ENCODE measurements around the gene NR1D1.

Gene NR1D1

GRCh38 chr17:40091691-40092397 lies 8.5 kb downstream of the NR1D1 start:
- no peak overlapping the region for H3K27ac ChIP-seq (ENCODE audit: low read depth, low read length, poor library complexity, severe bottlenecking)
- H3K9ac ChIP-seq (ENCODE audit: low read length) = no peak overlapping the region
- H3K27me3 ChIP-seq (ENCODE audit: insufficient read depth, low read length) = no peaks in the 10 kb centered on the region
- no peaks in the 10 kb centered on the region for H3K9me3 ChIP-seq (ENCODE audit: low read length)
- H3K4me2 ChIP-seq (ENCODE audit: low read length) = no peak overlapping the region
- H3K36me3 ChIP-seq (ENCODE audit: insufficient read depth, low read length) = peaks cover 20% of the 10 kb centered on the region; the same call in 1 of the 2 replicates
- no peaks in the 10 kb centered on the region for H3K9me2 ChIP-seq (ENCODE audit: low read depth, low read length)
- no peak overlapping the region for H2AFZ ChIP-seq (ENCODE audit: low read length)
- H4K20me1 ChIP-seq (ENCODE audit: insufficient read depth, low read length) = no peaks in the 10 kb centered on the region
- no peaks in the 10 kb centered on the region for H3F3A ChIP-seq (ENCODE audit: insufficient read depth, low read length)
- TF ChIP-seq EZH2 (IDR thresholded peaks at IDR 0.05; ENCODE audit: borderline replicate concordance, low read length) (no peak), CTCF (IDR thresholded peaks at IDR 0.05; ENCODE audit: low read length) (no peak)
- H3K4me3 ChIP-seq (ENCODE audit: low read depth, low read length, poor library complexity, severe bottlenecking) = no peak overlapping the region
- no peaks in the 10 kb centered on the region for H3K79me2 ChIP-seq (ENCODE audit: insufficient read depth, low read length)
- H3K4me1 ChIP-seq (ENCODE audit: insufficient read depth, low read length, severe bottlenecking) = peaks cover 15% of the 10 kb centered on the region

GRCh38 chr17:40090237-40091119 lies 9.9 kb downstream of the NR1D1 start:
- H3K27ac ChIP-seq (ENCODE audit: low read depth, low read length, poor library complexity, severe bottlenecking) = no peak overlapping the region
- H3K4me2 ChIP-seq (ENCODE audit: low read length) = no peak overlapping the region
- peaks cover 14% of the 10 kb centered on the region; the same call in 1 of the 2 replicates for H3K36me3 ChIP-seq (ENCODE audit: insufficient read depth, low read length)

More at GRCh38 chr17:40090237-40091119, 9.9 kb downstream of the NR1D1 start:
- Histone ChIP-seq H3K4me1 (ENCODE audit: insufficient read depth, low read length, severe bottlenecking) (peaks cover 1% of the 10 kb centered on the region), H3K9ac (ENCODE audit: low read length) (no peak overlapping the region), H3K27me3 (ENCODE audit: insufficient read depth, low read length) (no peaks in the 10 kb centered on the region), H3F3A (ENCODE audit: insufficient read depth, low read length) (no peaks in the 10 kb centered on the region), H3K9me2 (ENCODE audit: low read depth, low read length) (no peaks in the 10 kb centered on the region), H3K9me3 (ENCODE audit: low read length) (no peaks in the 10 kb centered on the region), H3K79me2 (ENCODE audit: insufficient read depth, low read length) (no peaks in the 10 kb centered on the region), H3K4me3 (ENCODE audit: low read depth, low read length, poor library complexity, severe bottlenecking) (no peak overlapping the region), H2AFZ (ENCODE audit: low read length) (no peak overlapping the region), H4K20me1 (ENCODE audit: insufficient read depth, low read length) (no peaks in the 10 kb centered on the region)
- TF ChIP-seq CTCF (IDR thresholded peaks at IDR 0.05; ENCODE audit: low read length) = no peak
- TF ChIP-seq EZH2 (IDR thresholded peaks at IDR 0.05; ENCODE audit: borderline replicate concordance, low read length) = no peak

All from OCI-LY1 (cell line).